Fibroblast of gingiva (primary cell): ENCODE data around the gene BTRC.
A peak's percentile ranks its signal among the peaks of the same experiment; 100 is the strongest.

Experiments used
- DNase-seq: peaks from one replicate; pipeline ENCODE4 v3.0.0-alpha.2; 2011; ENCODE audit warnings: low read depth

The BTRC gene

DNA sequence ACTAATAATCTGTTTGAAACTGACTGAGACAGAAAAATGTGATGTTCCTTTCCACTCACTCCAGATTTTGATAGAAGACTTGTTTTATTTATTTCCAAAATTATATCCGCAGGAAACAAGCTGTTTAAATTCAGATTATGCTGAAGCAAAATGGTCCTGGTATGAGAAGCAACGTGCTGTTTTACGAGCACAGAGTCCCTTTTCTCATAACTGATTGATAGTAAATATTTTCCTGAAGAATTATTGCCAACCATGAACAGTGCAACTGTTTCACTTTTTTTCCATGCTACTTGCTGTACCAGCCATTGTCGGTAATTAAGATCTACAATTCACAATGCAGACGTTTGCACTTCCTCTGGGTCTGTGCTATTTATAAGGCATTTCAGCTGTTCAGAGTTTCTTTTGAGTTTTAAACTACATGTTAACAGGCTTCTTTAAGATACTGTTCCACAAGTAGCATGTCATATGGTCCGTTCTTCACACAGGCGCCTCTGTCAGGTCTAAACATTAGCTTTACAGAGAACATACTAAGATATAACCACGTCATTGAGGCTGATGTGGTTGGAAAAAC is 130.3 kb downstream of the BTRC start:
- DNase-seq, result no peak

DNA sequence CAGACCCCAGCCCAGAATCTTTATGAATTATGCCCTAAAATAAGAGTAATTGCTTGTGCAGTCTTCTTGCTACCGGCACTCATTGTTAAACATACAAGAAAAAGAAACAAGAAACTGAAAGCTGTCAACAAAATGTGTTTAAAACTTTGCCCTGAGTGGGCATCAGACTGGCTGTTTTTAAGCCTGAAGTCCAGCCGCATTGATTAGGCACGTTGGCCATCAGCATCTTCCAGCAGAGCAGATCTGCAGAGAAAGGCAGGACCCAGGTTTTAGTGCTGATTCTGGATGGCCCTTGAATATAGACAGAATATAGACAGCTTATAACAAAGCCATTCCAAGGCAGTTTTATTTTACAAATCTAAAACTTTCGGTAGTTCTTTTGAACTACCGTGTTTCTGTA is 131.2 kb downstream of the BTRC start:
- no peak for DNase-seq

DNA sequence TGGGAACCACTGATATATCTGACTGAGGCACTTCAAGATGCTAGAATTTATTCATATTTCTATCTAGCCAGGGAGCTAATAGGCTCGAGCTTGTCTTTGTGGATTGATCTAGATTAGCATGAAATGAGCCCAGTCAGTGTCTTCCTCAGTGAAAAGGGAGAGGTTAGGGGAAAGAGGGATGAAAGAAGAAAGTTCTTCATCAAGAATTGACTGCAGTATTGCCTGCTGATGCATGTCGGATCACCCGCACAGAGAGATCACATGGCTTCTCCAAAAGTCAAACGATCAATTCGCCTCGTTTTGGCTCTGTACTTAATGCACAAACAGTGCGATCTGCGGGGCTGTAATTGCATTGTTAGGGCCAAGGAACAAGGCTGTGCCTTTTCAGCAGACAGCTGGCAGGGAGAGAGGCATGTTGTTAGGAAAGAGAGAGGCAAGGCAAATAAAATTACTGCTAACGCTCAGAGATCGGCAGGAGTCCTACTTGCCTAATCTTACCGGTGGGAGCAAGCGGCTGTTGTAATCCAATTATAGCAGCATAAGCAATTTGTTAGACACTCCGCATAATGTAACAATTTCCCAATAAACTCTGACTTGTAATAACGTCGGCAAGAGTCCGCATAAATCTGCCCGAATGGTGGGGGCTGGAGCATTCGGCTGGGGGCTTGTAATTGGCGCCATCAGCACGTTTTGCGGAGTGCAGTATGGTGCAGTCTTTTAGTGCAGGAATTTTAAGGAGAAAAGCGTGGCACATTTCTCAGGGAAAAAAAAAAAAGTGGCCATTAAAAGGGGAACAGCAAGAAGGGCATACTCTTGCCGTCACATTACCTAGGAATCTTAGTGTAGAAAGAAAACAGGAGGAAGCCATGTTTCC is 132.0 kb downstream of the BTRC start:
- peak; percentile 44 for DNase-seq

DNA sequence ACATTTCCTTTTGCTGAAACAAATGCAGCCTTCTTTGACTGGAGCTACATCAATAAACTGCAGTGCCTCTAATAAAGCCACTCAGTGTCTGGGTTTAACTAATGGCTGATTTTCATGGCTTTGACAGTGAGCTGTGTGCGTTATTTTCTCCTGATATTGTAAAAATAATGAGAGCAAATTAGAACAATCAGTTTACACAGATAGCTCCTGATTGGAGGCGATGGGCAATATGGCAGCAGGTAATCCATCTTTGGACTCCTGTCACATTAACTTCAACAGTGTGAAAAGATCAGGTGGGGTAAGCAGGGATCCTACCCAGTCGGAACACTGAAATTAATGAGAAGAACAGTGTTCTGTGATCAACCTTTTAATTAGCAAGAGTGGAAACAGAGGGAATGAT is 133.4 kb downstream of the BTRC start:
- DNase-seq, result no peak

DNA sequence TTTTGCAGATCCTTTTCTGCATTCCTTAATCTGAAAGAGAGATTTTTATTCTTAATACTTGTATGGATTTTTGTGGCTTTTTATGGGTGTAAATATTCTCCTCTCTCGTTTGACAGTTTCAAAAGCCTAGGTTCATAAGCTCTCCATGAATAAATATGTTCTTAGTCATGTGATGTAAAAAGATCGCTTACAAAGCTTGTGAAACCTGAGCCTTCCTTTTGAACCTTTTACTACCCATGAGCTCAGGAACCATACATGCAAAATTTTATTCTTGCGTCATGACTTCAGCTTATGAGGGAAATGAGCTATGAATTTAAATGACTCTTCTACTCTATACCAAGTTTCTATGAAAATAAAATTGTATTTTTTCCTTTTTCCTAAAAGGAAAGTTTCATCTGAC is 135.4 kb downstream of the BTRC start:
- DNase-seq, result peak; percentile 48

DNA sequence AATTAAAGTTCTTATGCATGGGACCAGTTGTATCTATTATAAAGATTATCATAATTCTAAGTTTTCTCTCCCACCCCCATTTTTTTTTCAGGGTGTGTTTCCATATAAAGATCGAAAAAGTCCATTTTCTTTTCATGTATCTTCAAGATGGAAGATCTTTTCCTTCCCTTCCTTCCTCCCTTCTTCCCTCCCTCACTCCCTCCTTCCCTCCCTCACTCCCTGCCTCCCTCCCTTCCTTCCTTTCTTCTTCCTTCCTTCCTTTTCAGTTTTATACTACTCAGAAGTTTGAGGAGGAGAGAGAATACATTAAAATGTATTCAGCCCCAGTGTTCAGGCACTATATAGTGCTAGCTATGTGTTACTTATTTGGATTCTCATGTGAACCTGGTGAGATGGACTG is 136.1 kb downstream of the BTRC start:
- no peak for DNase-seq

DNA sequence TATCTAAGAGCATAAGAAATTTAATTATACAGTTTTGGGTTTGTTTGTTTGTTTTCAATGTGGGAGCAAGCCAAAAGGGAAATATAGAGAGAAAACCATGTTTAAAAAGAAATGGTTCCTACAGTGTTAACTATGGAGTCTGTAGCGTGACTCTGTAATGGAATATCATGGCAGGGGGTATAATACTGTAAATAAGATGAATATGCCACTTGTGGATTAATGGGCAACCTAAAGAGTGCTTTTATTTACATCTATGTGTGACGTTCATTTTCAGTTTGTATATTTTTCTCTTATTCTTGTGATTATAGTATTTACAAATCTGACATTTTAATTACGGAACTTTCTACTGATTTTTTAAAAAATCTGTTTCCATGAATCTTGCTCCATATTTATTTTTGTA is 138.2 kb downstream of the BTRC start:
- DNase-seq, result no peak

DNA sequence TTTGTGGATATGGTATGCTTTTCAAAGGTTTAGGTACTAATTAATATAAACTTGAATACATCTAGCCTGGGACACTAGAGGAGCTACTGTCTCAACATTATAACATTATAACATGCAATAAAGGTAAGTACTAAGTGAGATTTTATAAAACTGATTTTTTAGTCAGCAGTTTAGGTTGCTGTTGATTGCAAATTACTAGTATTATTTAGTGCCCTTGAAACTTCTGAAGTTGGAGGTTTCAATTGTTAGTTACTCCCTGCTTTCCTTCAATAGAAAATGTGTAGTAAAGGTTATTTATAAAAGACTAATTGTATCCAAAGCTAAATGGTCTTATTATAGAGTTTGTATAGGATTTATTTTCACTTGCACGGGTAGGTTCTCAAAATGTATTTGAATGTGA is 138.8 kb downstream of the BTRC start:
- no peak for DNase-seq

DNA sequence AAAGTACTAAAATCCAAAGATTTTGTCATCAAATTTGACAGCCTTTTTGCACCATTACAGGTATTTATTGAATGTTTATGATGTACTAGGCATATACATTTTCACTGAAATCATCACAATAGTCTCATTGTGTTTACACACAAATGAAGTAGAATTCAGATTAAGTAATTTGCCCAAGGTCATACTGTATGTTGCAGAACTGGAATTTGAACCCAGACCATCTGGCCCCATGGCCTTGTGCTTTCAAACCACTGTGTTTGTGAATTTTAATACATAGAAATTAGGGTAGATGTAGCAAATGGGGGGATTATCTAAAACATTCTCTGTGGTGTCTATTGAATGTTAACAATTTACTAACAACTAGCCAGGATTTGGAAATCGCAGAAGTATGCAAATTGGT is 139.3 kb downstream of the BTRC start:
- no peak for DNase-seq

DNA sequence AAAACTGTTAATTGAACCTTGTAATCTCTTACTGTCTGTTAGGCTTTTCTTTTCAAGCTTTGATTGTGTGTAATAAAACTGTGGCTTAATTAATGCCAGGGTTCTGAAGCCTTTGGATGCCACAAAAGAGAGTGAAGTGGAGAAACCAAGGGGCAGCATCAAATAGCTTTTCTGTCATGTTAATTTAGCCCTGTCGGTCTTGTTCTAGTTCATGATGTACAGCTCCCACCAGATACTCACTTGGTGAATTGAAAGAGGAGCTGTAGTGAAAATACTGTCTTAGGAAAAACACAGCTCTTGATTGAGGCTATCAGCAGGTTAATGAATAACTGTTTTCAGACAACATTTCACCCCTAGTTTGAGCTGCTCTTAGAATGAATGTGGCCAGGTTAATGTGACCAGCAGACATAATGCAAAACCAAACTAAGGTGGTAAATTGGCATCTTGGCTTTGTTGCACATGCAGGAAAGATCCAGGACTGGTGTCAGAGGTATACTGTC is 139.9 kb downstream of the BTRC start:
- no peak for DNase-seq

DNA sequence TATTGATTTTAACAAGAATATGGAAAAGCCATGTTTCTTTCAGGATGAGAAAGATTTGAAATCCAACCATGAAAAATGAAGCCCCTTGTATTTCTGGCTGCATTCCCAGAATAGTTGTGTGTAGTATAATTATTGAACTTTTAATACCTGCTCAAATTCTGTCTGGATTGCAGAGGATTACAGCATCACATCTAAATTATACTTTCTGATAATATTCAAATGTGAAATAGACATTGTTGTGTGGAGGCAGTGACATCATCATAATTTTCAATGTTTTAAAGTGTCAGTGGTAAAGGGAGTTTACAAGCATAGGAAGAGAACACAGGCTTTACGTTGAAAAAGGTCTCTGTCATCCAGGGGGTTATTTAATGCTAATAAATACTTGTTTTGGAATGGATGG is 140.7 kb downstream of the BTRC start:
- DNase-seq, result no peak

DNA sequence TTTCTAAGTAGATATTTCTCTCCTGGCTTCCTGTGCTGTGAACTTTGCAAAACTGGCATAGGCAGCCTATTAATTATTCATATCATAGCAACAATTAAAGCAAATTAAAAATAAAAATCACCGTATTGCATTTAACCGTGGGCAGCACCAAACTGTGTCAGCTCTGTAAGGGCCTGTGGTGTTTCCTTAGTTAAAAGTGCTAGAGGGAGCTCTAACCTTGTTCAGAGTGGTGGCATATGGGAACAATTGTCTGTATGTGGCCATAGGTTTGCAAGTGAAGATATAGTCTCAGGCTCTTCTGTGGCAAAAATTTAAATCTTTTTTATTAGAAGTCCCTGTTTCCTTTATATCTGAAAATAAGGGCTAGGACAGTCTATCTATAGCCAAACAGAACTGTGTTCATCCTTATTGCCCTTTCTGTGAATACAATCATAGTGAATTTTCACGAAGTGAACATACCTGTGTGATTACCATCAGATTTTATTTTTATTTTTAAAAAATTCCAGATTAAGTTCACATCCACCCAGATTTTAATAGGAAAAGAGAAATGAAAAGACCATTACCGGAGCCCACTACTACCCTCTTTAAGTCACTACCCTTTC is 141.5 kb downstream of the BTRC start:
- peak; percentile 21 for DNase-seq

DNA sequence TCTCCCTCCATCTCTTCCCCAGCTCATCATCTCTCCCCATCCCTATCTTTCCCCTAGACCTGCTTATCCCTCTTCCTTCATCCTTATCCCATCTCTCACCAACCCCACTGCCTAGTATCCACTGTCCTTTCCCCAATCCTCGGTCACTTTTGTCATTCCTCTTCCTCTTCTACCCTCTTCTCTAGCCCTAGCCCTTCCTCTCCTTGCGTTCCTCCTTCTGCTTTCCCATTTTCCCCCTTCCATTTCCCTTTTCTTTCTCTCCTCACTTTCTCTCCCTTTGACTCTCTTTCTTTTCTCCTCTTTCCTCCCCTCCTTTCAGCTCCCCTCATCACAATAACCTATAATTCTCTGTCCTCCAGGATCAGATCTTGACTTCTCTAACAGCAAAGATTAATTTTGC is 150.5 kb downstream of the BTRC start:
- no peak for DNase-seq

DNA sequence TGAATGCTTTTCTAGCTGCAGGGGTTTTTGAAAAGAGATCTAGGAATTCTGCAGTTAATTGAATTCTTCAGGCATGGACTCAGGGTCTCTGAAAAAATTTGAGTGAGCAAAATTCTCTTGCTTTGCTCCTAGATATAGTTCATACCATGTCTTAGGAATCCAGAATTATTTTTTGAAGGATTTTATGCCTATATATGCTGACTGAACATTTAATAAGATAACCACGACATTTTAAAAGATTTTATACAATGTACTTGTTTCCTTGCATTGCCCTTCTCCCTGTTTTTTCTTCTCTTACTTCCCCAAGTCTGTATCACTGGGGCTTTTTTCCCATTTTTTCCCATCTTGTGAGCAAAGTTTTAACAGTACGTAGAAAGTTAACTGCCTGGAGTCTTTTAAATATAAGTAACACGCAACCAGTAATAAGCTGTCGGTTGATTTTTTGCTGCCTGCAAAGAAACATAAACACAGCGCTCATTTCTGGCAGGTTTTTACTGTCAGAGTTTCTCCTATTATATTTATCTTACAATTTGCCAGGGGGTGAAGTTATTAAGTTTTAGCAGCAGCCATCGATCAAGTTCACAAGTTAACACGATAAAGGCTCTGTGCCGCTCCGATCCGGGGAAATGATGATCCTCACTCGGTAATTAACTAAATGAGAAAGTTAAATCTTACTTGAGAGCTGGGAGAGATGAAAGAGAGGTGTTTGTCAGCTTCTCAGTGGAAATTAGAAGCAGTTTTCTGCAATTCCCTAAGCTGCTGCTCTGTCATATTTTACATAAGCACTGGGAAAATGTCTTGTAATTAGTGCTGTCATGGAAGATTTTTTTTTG is 153.1 kb downstream of the BTRC start:
- DNase-seq, result no peak

DNA sequence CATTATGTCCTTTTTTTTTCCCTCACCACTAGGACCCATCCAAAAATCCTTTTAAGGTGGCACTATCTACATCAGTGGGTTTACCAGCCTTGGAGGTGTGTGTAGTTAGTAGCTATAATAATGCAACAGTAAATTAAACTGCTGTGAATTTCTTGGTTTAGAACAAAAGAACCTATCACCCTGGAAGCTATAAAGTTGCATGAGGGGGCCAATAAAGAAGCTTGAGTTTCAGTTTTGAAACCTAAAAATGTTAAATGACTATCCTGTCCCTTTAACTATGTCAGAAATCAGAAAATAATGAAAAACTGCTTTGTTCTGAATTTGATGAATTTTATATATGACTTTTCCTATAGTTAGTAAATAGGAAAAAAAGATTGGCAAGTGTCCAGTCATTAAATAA is 153.9 kb downstream of the BTRC start:
- DNase-seq, result no peak

DNA sequence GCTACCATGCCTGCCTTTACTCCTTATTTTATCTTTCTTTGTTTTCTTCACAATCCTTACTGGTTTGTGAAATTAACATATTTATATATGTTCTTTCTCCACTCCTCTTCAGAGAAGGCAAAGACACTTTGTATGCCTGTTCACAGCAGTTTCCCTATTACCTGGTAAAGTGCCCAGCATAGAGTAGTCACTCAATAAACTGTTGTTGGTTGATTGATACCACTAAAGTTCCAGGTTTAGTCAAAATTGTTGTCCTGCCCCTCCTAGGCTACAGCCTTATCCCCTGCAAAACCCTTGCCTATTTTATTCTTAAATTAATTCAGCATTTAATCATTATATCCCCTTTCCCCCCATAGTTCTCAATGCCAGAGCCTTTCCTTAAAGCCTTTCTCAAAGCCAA is 158.0 kb downstream of the BTRC start:
- DNase-seq, result no peak

DNA sequence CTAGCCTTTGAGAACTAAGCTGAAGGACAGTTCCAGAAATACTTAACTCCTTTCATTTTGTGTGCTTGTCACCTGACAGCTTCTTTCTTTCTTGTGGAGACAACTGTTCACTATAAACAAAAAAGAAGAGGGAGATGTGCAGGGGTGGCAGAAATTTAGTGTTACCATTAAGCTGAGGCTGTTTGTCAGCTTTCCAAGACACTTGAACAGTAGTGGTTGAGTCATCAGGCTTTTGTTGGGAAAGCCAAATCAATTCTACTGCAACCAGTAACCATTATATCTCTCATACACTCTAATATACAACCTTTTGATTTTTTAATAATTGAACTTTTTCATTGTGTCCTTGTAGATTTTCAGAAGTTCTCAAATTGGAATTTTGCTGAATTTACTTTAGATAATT is 158.8 kb downstream of the BTRC start:
- peak; percentile 21 for DNase-seq

DNA sequence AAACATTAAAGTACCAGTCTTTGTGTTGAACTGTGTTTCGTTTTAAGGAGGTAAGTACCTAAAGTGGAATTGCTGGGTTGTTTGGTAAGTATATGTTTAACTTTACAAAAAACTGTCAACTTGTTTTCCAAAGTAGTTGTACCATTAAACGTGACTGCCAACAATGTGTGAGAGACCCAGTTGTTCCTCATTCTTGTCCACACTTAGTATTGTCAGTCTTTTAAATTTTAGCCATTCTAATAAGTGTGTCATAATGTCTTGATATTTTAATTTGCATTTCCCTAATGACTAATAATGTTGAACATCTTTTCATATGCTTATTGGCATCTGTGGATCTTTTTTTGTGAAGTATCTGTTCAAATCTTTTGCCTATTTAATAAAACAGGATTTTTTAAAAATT is 159.8 kb downstream of the BTRC start:
- DNase-seq, result no peak

DNA sequence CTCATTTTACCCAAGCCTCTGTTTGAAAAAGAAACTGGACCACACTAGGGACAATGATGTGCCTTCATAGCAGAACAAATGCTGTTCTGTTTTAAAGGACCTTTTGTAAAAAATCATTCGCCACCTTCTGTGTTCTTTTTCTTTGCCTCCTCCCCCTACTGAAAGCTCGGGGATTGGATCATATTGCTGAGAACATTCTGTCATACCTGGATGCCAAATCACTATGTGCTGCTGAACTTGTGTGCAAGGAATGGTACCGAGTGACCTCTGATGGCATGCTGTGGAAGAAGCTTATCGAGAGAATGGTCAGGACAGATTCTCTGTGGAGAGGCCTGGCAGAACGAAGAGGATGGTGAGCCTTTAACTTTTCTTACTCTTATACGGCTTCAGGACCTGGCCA is 171.9 kb downstream of the BTRC start:
- no peak for DNase-seq

DNA sequence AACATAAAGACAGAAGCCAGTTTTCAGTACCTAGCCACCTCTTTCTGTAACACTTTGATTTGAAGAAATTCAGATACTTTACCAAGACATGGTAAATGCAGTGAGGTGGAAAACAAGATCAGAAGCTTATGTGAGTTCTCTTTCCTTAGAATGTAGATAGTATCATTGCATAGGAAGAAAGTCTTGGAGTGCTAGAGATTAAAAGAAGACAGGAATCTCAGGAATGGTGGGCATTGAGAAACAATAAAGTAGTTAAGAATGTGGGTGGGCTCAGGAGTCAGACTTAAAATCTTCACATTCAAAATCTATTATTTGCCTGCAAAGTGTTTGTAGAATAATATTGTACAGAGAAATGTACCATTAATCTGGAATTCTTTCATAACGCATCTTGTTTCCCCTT is 175.2 kb downstream of the BTRC start:
- no peak for DNase-seq

DNA sequence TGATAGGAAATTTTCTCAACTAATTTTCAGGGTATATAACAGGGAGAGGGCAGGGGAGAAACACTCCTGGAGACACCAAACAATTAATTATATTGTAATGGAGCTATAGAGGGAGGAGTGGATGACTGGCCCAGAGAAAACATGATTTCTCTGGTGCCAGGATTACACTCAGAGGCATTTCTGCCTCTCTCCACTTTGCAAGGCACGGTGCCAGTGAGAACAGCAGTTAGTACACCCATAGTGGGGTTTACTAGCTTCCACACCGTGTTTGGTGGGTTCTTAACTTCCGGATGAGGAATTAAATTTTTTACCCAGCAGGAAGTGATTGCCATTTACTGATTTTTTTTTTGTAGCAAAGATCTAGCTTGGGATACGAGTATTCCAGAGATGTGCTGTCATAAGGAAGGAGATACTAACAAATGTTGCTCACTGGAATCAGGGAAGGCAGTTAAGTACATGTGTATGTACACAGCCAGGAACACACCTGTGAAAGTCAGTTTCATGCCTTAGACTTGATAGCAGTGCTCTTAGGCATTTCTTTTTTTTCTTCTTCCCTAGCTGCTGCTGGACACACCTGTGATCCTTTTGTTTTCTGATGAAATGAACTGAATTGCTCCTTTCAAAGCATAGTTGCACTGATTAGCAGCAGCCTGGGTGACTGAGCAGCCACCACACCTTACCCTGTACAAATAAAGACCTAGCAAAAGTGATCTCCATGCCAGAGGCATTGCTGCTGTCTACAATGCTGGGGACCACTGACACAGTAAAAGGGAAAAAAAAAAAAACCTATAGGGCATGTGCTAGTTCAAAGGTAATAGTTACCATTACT is 176.0 kb downstream of the BTRC start:
- DNase-seq, result no peak

DNA sequence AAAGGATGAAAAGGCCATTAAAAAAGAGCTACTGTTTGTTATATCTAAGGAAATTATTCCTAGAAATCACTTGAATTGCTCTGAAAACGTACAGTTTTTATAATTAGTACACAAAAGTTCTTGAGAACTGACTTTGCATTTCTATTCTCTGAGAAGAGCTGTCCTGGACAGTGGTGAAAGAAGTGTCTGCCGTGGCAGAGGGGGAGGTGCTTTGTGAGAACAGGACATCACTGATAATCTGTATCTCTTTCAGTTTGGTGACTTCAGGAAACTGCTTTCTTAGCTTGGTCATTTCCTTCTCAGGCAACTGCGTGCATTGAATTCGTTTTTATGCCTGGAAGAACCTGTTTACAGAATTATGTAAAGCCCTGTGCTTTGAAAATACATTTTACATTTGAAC is 182.0 kb downstream of the BTRC start:
- DNase-seq, result no peak
